Tibial nerve (tissue), 4 donors: ENCODE results near the gene PPIP5K2.

Experiments used
- EP300 ChIP-seq, 2 donors: sonication (generic); formaldehyde crosslinking; IDR thresholded peaks; one replicate each; pipeline ENCODE4 v1.6.1; 2017; ENCODE audit warnings: antibody characterized with exemption in 2 of 2, mild to moderate bottlenecking in 1 of 2
- POLR2A ChIP-seq, 2 donors: fragments of 450-650 bp; IDR thresholded peaks; one replicate each; pipeline ENCODE4 v1.6.1; 2017; ENCODE audit warnings: antibody characterized with exemption in 2 of 2, mild to moderate bottlenecking in 2 of 2, moderate library complexity in 2 of 2
- TF ChIP-seq, protein P1 (sequence below), 5 experiments: fragments of 200-600 bp in 3 of 5; fragments of 450-650 bp in 2 of 5; sonication (generic) in 3 of 5; IDR thresholded peaks; one replicate each; pipeline ENCODE4 v1.5.1; 2016 to 2019; ENCODE audit warnings: antibody characterized with exemption in 5 of 5, mild to moderate bottlenecking in 3 of 5, moderate library complexity in 2 of 5

DNA sequence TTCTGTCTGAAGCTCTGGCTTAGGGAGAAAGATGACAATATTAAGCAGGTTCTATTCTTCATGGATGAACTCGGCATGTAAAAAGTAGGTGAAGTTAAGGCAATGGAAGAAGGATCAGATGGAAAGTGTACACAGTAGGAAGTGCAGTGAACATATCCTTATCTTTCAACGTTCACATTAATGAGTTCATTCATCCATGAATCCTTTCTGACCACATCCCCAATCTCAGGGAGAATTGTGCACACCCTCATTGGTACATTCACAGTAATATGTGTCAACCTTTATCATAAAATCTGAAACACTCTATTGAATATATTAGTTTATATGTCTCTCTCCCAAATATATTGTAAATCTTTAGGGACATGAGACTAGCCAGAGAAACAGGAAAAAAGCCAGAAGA is 5.7 kb upstream of the PPIP5K2 start:
- TF ChIP-seq, protein P1, sequence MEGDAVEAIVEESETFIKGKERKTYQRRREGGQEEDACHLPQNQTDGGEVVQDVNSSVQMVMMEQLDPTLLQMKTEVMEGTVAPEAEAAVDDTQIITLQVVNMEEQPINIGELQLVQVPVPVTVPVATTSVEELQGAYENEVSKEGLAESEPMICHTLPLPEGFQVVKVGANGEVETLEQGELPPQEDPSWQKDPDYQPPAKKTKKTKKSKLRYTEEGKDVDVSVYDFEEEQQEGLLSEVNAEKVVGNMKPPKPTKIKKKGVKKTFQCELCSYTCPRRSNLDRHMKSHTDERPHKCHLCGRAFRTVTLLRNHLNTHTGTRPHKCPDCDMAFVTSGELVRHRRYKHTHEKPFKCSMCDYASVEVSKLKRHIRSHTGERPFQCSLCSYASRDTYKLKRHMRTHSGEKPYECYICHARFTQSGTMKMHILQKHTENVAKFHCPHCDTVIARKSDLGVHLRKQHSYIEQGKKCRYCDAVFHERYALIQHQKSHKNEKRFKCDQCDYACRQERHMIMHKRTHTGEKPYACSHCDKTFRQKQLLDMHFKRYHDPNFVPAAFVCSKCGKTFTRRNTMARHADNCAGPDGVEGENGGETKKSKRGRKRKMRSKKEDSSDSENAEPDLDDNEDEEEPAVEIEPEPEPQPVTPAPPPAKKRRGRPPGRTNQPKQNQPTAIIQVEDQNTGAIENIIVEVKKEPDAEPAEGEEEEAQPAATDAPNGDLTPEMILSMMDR (IDR thresholded peaks at IDR 0.05) = no peak
- TF ChIP-seq POLR2A (IDR thresholded peaks at IDR 0.05) (no peak), EP300 (IDR thresholded peaks at IDR 0.05) (no peak)
